HG03575 (cell line): ENCODE data around the gene LIMD2.
A peak's percentile ranks its signal among the peaks of the same experiment; 100 is the strongest.
"Not testable (repeated sequence)": the region's sequence is repeated elsewhere in the genome, so short reads cannot be mapped to it uniquely, and the experiment has no call there.

Experiments
- ATAC-seq: cut with Tn5 transposase; IDR thresholded peaks from one replicate; pipeline ENCODE4 v1.9.1; 2021; ENCODE audit not compliant: unreplicated experiment, insufficient number of reproducible peaks, low FRiP score; ENCODE audit errors: extremely low read depth

LIMD2 gene

GRCh38 chr17:63699638-63700527 is at the start of gene LIMD2:
Gene LIMD2 (minus strand): TSS chr17:63700125. CDS start chr17:63699298, 827 bp downstream.
- no peak for ATAC-seq

- peak; percentile 54 for ATAC-seq
Observed at GRCh38 chr17:63741408-63742173, 41.7 kb upstream of the LIMD2 start, which contains the start of gene STRADA. Gene STRADA (minus strand): TSS chr17:63741799. CDS start chr17:63728369, 13,430 bp downstream.

- no peak for ATAC-seq
Observed at GRCh38 chr17:63741143-63741407, 41.1 kb upstream of the LIMD2 start.

GRCh38 chr17:63740464-63741142 is 40.7 kb upstream of the LIMD2 start:
- no peak for ATAC-seq

GRCh38 chr17:63735691-63736090 is 35.8 kb upstream of the LIMD2 start:
- no peak for ATAC-seq

GRCh38 chr17:63722403-63722802 is 22.5 kb upstream of the LIMD2 start:
- ATAC-seq, result no peak

GRCh38 chr17:63720194-63720593 is 20.3 kb upstream of the LIMD2 start:
- ATAC-seq, result not testable (repeated sequence)

- ATAC-seq, result no peak
Observed at GRCh38 chr17:63718988-63719387, 19.1 kb upstream of the LIMD2 start.

- no peak for ATAC-seq
Observed at GRCh38 chr17:63716426-63716825, 16.5 kb upstream of the LIMD2 start.

GRCh38 chr17:63714550-63715277 is 14.8 kb upstream of the LIMD2 start:
- ATAC-seq, result no peak

GRCh38 chr17:63709110-63709509 is 9.2 kb upstream of the LIMD2 start:
- ATAC-seq, result no peak

GRCh38 chr17:63707151-63707550 is 7.2 kb upstream of the LIMD2 start:
- ATAC-seq, result no peak

- no peak for ATAC-seq
Observed at GRCh38 chr17:63706336-63707082, 6.6 kb upstream of the LIMD2 start.

GRCh38 chr17:63705657-63706056 is 5.7 kb upstream of the LIMD2 start:
- ATAC-seq, result no peak

- no peak for ATAC-seq
Observed at GRCh38 chr17:63704836-63705235, 4.9 kb upstream of the LIMD2 start.

GRCh38 chr17:63704259-63704576 is 4.3 kb upstream of the LIMD2 start:
- ATAC-seq, result no peak

GRCh38 chr17:63703556-63704258 is 3.8 kb upstream of the LIMD2 start:
- no peak for ATAC-seq

- ATAC-seq, result no peak
Observed at GRCh38 chr17:63703029-63703428, 3.1 kb upstream of the LIMD2 start.
